K562 treated with DMSO at 1 percent for 12 hours (cell line): ENCODE measurements around the gene CLDN14. TPM values are rescaled to one million over a fixed set of nuclear protein-coding genes. Genes with fewer than 3 reads are reported as not detected.

Experiments used
- total RNA-seq: library from RNA; unstranded; fragments of 300-600 nt; gene quantifications from 2 replicates; pipeline ENCODE4 v1.2.3, GENCODE V29; 2022; ENCODE audit not compliant: insufficient read depth

Gene CLDN14
- not detected in 2 replicates for total RNA-seq

GRCh38 chr21:36479415-36480402 lies at the start of gene CLDN14:
Gene CLDN14, minus strand, starts transcription at chr21:36480122. Its CDS starts 18,427 bp downstream, at chr21:36461695.

Other genes with a start within 250 kb of the CLDN14 start
- gene MORC3, start 159.9 kb downstream of the CLDN14 start, total RNA-seq = 8.1 and 26.2 TPM in 2 replicates
- 11.9 and 26.0 TPM in 2 replicates for gene CHAF1B, start 94.7 kb downstream of the CLDN14 start, total RNA-seq
- gene SIM2, start 219.0 kb upstream of the CLDN14 start, total RNA-seq = 0.17 TPM in 2 replicates